SK-N-SH (cell line): ENCODE results near the gene HECTD4. TPM values are rescaled to one million over a fixed set of nuclear protein-coding genes. Genes with fewer than 3 reads are reported as not detected.

ENCODE experiments used
- CTCF ChIA-PET: fragments of 300-600, 350-600 bp; formaldehyde crosslinking; extraction: SDS; loops from one replicate; lab custom pipeline; 2021; lab: Yijun Ruan, JAX
- POLR2A ChIA-PET: fragments of 350-600 bp; sonication (Branson Sonifier 250); formaldehyde crosslinking; extraction: SDS; loops from one replicate; lab custom pipeline; 2020; ENCODE audit warnings: antibody characterized with exemption, inconsistent platforms; lab: Yijun Ruan, JAX
- DNase-seq: peaks from one replicate; pipeline ENCODE4 v3.0.0; 2012
- H2AFZ ChIP-seq: fragments of 200-600 bp; sonication (generic); 2 replicates; pipeline ENCODE4 v1.8.1; 2016; ENCODE audit warnings: antibody characterized with exemption, mild to moderate bottlenecking, low read depth
- H3F3A ChIP-seq: fragments of 200-600 bp; sonication (generic); replicated peaks from 2 replicates; pipeline ENCODE3; 2016; ENCODE audit warnings: antibody characterized with exemption, mild to moderate bottlenecking; ENCODE audit not compliant: insufficient read depth
- H3K27ac ChIP-seq, 2 experiments: fragments of 200-500 bp in 1 of 2; fragments of 200-600 bp in 1 of 2; sonication (Bioruptor generic) in 1 of 2; sonication (generic), shearing (Covaris generic) in 1 of 2; 2 replicates each; pipeline versions ENCODE4 v1.5.1 to v1.6.1; 2014 to 2016; ENCODE audit warnings: low read depth in 2 of 2, inconsistent platforms in 1 of 2, low read length in 1 of 2, mild to moderate bottlenecking in 1 of 2, mixed read lengths in 1 of 2
- H3K27me3 ChIP-seq: fragments of 200-600 bp; sonication (generic), shearing (Covaris generic); 2 replicates; pipeline ENCODE4 v1.6.1; 2016; ENCODE audit warnings: mixed run types; ENCODE audit not compliant: insufficient read depth
- H3K36me3 ChIP-seq, 2 experiments: fragments of 200-500 bp in 1 of 2; fragments of 200-600 bp in 1 of 2; sonication (Bioruptor generic) in 1 of 2; sonication (generic) in 1 of 2; replicated peaks in 1 of 2; 2 replicates each; pipeline versions ENCODE3 to v1.5.1; 2014 to 2016; ENCODE audit warnings: low read length in 1 of 2, mild to moderate bottlenecking in 1 of 2; ENCODE audit not compliant: insufficient read depth in 2 of 2, control insufficient read depth in 1 of 2
- H3K4me1 ChIP-seq, 2 experiments: fragments of 200-500 bp in 1 of 2; fragments of 200-600 bp in 1 of 2; sonication (Bioruptor generic) in 1 of 2; sonication (generic), shearing (Covaris generic) in 1 of 2; 2 replicates each; pipeline versions ENCODE4 v1.5.1 to v1.6.1; 2014 to 2016; ENCODE audit warnings: low read depth in 1 of 2, low read length in 1 of 2, mixed run types in 1 of 2; ENCODE audit not compliant: insufficient read depth in 2 of 2, control insufficient read depth in 1 of 2
- H3K4me2 ChIP-seq: fragments of 200-600 bp; sonication (generic), shearing (Covaris generic); 2 replicates; pipeline ENCODE4 v1.6.1; 2017; ENCODE audit warnings: mixed run types
- H3K4me3 ChIP-seq, 2 experiments: fragments of 200-500 bp in 1 of 2; fragments of 200-600 bp in 1 of 2; sonication (Bioruptor generic) in 1 of 2; sonication (generic), shearing (Covaris generic) in 1 of 2; 2 replicates each; pipeline versions ENCODE4 v1.5.1 to v1.8.1; 2014 to 2016; ENCODE audit warnings: low read depth in 2 of 2, inconsistent platforms in 1 of 2, low read length in 1 of 2, mild to moderate bottlenecking in 1 of 2, mixed read lengths in 1 of 2, moderate library complexity in 1 of 2
- H3K79me2 ChIP-seq: fragments of 200-600 bp; sonication (generic); 2 replicates; pipeline ENCODE4 v1.8.1; 2017; ENCODE audit warnings: mild to moderate bottlenecking; ENCODE audit not compliant: insufficient read depth
- H3K9ac ChIP-seq: fragments of 200-600 bp; sonication (generic); 2 replicates; pipeline ENCODE4 v1.6.1; 2017; ENCODE audit warnings: mixed run types
- H3K9me2 ChIP-seq: fragments of 200-600 bp; sonication (generic); 2 replicates; pipeline ENCODE4 v1.6.1; 2017; ENCODE audit warnings: mixed run types
- H3K9me3 ChIP-seq: fragments of 200-600 bp; sonication (generic); 2 replicates; pipeline ENCODE4 v1.6.1; 2017; ENCODE audit warnings: mixed run types, mild to moderate bottlenecking, moderate library complexity
- H4K20me1 ChIP-seq: fragments of 200-600 bp; sonication (generic); 2 replicates; pipeline ENCODE4 v1.6.1; 2017; ENCODE audit warnings: mild to moderate bottlenecking, mixed run types; ENCODE audit not compliant: insufficient read depth
- CHD2 ChIP-seq: fragments of 150-350 bp; IDR thresholded peaks from 2 replicates; pipeline ENCODE4 v1.6.1; 2018; ENCODE audit warnings: low read length; ENCODE audit not compliant: partially characterized antibody
- CTCF ChIP-seq: fragments of 200-600 bp; sonication (generic); IDR thresholded peaks from 2 replicates; pipeline ENCODE4 v1.6.1; 2017; ENCODE audit warnings: antibody characterized with exemption, mild to moderate bottlenecking, moderate library complexity
- JUND ChIP-seq: IDR thresholded peaks from 2 replicates; pipeline ENCODE4 v1.4.0; 2012
- NFIC ChIP-seq: IDR thresholded peaks from 2 replicates; pipeline ENCODE4 v1.4.0; 2012; ENCODE audit warnings: borderline replicate concordance
- NRF1 ChIP-seq: IDR thresholded peaks from 2 replicates; pipeline ENCODE4 v1.6.1; 2012; ENCODE audit warnings: low read depth, mild to moderate bottlenecking, low read length
- PBX3 ChIP-seq: IDR thresholded peaks from 2 replicates; pipeline ENCODE4; 2012
- POLR2AphosphoS5 ChIP-seq: IDR thresholded peaks from 2 replicates; pipeline ENCODE4 v1.6.1; 2012; ENCODE audit warnings: low read depth, low read length
- RAD21 ChIP-seq: IDR thresholded peaks from 2 replicates; pipeline ENCODE4 v1.6.1; 2012; ENCODE audit warnings: mild to moderate bottlenecking, low read length
- RCOR1 ChIP-seq: fragments of 150-350 bp; IDR thresholded peaks from 2 replicates; pipeline ENCODE4 v1.6.1; 2017; ENCODE audit warnings: antibody characterized with exemption, low read length
- REST ChIP-seq: IDR thresholded peaks from 2 replicates; pipeline ENCODE4 v1.6.1; 2012; ENCODE audit warnings: mild to moderate bottlenecking, low read depth, low read length, moderate library complexity
- SIN3A ChIP-seq: IDR thresholded peaks from 2 replicates; pipeline ENCODE4 v1.6.1; 2012; ENCODE audit warnings: low read depth, mild to moderate bottlenecking, low read length, moderate library complexity, borderline replicate concordance
- SMC3 ChIP-seq: IDR thresholded peaks from 2 replicates; pipeline ENCODE4 v1.6.1; 2012; ENCODE audit warnings: low read depth, low read length, improper control_type of control experiment
- TCF12 ChIP-seq: IDR thresholded peaks from 2 replicates; pipeline ENCODE4 v1.4.0; 2012
- USF1 ChIP-seq: IDR thresholded peaks from 2 replicates; pipeline ENCODE4 v1.4.0; 2012; ENCODE audit warnings: low read depth, borderline replicate concordance
- ZBTB33 ChIP-seq: IDR thresholded peaks from 2 replicates; pipeline ENCODE4 v1.4.0; 2012; ENCODE audit warnings: low read depth, borderline replicate concordance
- WGBS: methylation state at CpG from one replicate; pipeline ENCODE4 v1.1.6; 2017; ENCODE audit warnings: low lambda C conversion rate; 5-methylcytosine and 5-hydroxymethylcytosine counted together
- polyA plus RNA-seq, 3 experiments: library from polyadenylated mRNA; depleted of rRNA; stranded (reverse); fragments of >200 nt; gene quantifications; 2 replicates each; pipeline ENCODE4 v1.2.3, GENCODE V29; 2012
- TF ChIP-seq, protein P1 (sequence below): IDR thresholded peaks from 2 replicates; pipeline ENCODE4 v1.4.0; 2012; ENCODE audit warnings: low read depth

The HECTD4 gene
- polyA plus RNA-seq, 1 of the 3 experiments (the other 2 are of a cell fraction) = 14.6 TPM

DNA sequence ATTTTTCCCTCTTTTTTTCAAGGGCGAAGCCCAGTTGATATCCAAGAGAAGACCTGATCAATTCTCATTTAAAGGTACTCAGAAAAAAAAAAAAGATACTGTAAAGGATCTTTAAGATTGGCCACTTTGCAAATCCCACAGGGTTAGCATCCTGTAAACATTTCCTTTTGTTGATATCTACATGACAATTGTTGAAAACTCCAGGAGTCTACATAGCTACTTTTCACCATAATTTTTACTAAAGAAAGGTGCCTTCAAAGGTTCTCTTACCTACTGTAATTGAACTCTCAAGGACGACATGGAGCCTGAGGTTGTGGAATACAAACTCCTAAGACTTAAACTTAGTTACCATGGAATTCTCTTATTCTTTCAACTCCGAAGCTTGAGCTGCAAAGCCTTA, 125.5 kb downstream of the HECTD4 start:
- no peaks in the 10 kb centered on the region for H3K9me2 ChIP-seq
- POLR2A ChIA-PET = no interaction called here
- H3K79me2 ChIP-seq = no peaks in the 10 kb centered on the region
- H3K4me3 ChIP-seq = no peak overlapping the region
- no peak overlapping the region for H3K4me2 ChIP-seq
- H3K27ac ChIP-seq = no peak overlapping the region
- no peak for DNase-seq
- WGBS = 96% methylated on average over 3 of the region's 3 CpGs
- no peak overlapping the region for H2AFZ ChIP-seq
- H3F3A ChIP-seq = no peaks in the 10 kb centered on the region
- no peaks in the 10 kb centered on the region for H3K9me3 ChIP-seq
- no peaks in the 10 kb centered on the region for H3K4me1 ChIP-seq
- no peak overlapping the region for H3K9ac ChIP-seq
- CTCF ChIA-PET = interaction anchor here (1.0 to 2.0 kb wide), 4 partner anchors 13 to 131 kb away, joined by 3 to 4 read pairs (median 4); no protein-coding TSS in a partner anchor
- H3K36me3 ChIP-seq = peaks cover 55 to 66% of the 10 kb centered on the region in 2 experiments
- TF ChIP-seq NRF1 (no peak), TCF12 (no peak), POLR2AphosphoS5 (no peak), NFIC (no peak), SMC3 (no peak), RCOR1 (no peak), RAD21 (no peak), CTCF (no peak)
- TF ChIP-seq, protein P1, sequence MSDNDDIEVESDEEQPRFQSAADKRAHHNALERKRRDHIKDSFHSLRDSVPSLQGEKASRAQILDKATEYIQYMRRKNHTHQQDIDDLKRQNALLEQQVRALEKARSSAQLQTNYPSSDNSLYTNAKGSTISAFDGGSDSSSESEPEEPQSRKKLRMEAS = no peak
- TF ChIP-seq, all 33 proteins: peak for 0
- Histone ChIP-seq H3K27me3 (no peaks in the 10 kb centered on the region), H4K20me1 (no peaks in the 10 kb centered on the region)

GRCh38 chr12:112252184-112252583, 130.0 kb downstream of the HECTD4 start:
- Histone ChIP-seq H3K4me3 (no peak overlapping the region), H3F3A (no peaks in the 10 kb centered on the region), H3K27me3 (no peaks in the 10 kb centered on the region), H3K9me2 (no peaks in the 10 kb centered on the region), H3K36me3 (peaks cover 43 to 61% of the 10 kb centered on the region in 2 experiments), H3K27ac (no peak overlapping the region), H3K9ac (no peak overlapping the region), H4K20me1 (no peaks in the 10 kb centered on the region), H3K79me2 (no peaks in the 10 kb centered on the region), H3K4me2 (no peak overlapping the region), H3K9me3 (no peaks in the 10 kb centered on the region), H3K4me1 (no peaks in the 10 kb centered on the region), H2AFZ (no peak overlapping the region)
- ChIA-PET CTCF (no interaction called here), POLR2A (no interaction called here)
- no peak for DNase-seq
- WGBS = 96% methylated on average over 4 of the region's 4 CpGs
- TF ChIP-seq SIN3A (no peak), REST (no peak), CTCF (no peak), ZBTB33 (no peak), SMC3 (no peak), CHD2 (no peak), PBX3 (no peak), JUND (no peak), USF1 (no peak), RAD21 (no peak)
